HCT116 (cell line): Measurements from ENCODE around the gene ARRDC1. TPM values are rescaled to one million over a fixed set of nuclear protein-coding genes. Genes with fewer than 3 reads are reported as not detected.

Source experiments
- ATAC-seq: fragments of 200-7000 bp; cut with Tn5 transposase; 2 replicates; pipeline ENCODE4 v1.9.1; 2020; ENCODE audit warnings: mild to moderate bottlenecking, moderate library complexity
- BruUV-seq: library from RNA; stranded (reverse); fragments of 400-500 nt; replicated peaks from 2 replicates; lab custom pipeline; 2021; lab: Mats Ljungman, UMichigan
- CTCF ChIA-PET: fragments of 300-600 bp; sonication (Branson Sonifier 250); formaldehyde crosslinking; loops from one replicate; lab custom pipeline; 2021; ENCODE audit warnings: antibody characterized with exemption; lab: Charles Lee
- POLR2A ChIA-PET: fragments of 300-600, 350-600 bp; sonication (Branson Sonifier 250); formaldehyde crosslinking; loops from one replicate; lab custom pipeline; 2021; ENCODE audit warnings: antibody characterized with exemption; lab: Charles Lee
- RAD21 ChIA-PET, 2 experiments: fragments of 300-600 bp; sonication (Branson Sonifier 250); formaldehyde crosslinking; loops; one replicate each; lab custom pipeline; 2023; ENCODE audit warnings: low total read pairs in 2 of 2; ENCODE audit not compliant: uncharacterized antibody in 2 of 2, unreplicated experiment in 2 of 2, low non-redundant PET in 1 of 2; lab: Charles Lee
- DNase-seq: peaks from one replicate; pipeline ENCODE4 v3.0.0-alpha.2; 2010; ENCODE audit warnings: low read depth, low spot score
- H2AFZ ChIP-seq: fragments of 200-600 bp; shearing (Covaris generic), sonication (generic); 2 replicates; pipeline ENCODE4 v1.6.1; 2017; ENCODE audit warnings: low read depth, mixed run types, mixed read lengths, antibody characterized with exemption, low read length; ENCODE audit not compliant: poor library complexity, severe bottlenecking
- H3K27ac ChIP-seq: 2 replicates; pipeline ENCODE4 v1.5.1; 2012; ENCODE audit warnings: low read depth, low read length
- H3K27me3 ChIP-seq: fragments of 200-600 bp; sonication (generic); 2 replicates; pipeline ENCODE4 v1.6.1; 2016; ENCODE audit warnings: mixed run types, low read length, mixed read lengths; ENCODE audit not compliant: insufficient read depth
- H3K36me3 ChIP-seq, 2 experiments: fragments of 200-500 bp in 1 of 2; fragments of 200-600 bp in 1 of 2; sonication (Bioruptor generic) in 1 of 2; sonication (generic) in 1 of 2; 2 replicates each; pipeline versions ENCODE4 v1.5.1 to v1.6.1; 2014 to 2016; ENCODE audit warnings: low read length in 2 of 2, inconsistent platforms in 1 of 2, mixed read lengths in 1 of 2, mixed run types in 1 of 2; ENCODE audit not compliant: insufficient read depth in 2 of 2, control insufficient read depth in 1 of 2
- H3K4me1 ChIP-seq, 2 experiments: fragments of 200-600 bp in 1 of 2; sonication (generic) in 1 of 2; 2 replicates each; pipeline versions ENCODE4 v1.5.1 to v1.6.1; 2012 to 2017; ENCODE audit warnings: low read length in 2 of 2, inconsistent platforms in 1 of 2, mild to moderate bottlenecking in 1 of 2, mixed read lengths in 1 of 2, mixed run types in 1 of 2, moderate library complexity in 1 of 2; ENCODE audit not compliant: insufficient read depth in 2 of 2, control insufficient read depth in 1 of 2
- H3K4me2 ChIP-seq: fragments of 200-600 bp; sonication (generic); 2 replicates; pipeline ENCODE4 v1.6.1; 2017; ENCODE audit warnings: mixed run types, low read length, mixed read lengths
- H3K4me3 ChIP-seq, 2 experiments: fragments of 200-600 bp in 1 of 2; sonication (generic) in 1 of 2; replicated peaks in 1 of 2; 2 replicates each; pipeline ENCODE4 v1.5.1; 2011 to 2016; ENCODE audit warnings: low read length in 2 of 2, control low read depth in 1 of 2, low read depth in 1 of 2, mild to moderate bottlenecking in 1 of 2, mixed read lengths in 1 of 2, mixed run types in 1 of 2
- H3K79me2 ChIP-seq: fragments of 200-600 bp; sonication (generic); 2 replicates; pipeline ENCODE4 v1.6.1; 2017; ENCODE audit warnings: mild to moderate bottlenecking, mixed run types, low read length, moderate library complexity, mixed read lengths; ENCODE audit not compliant: insufficient read depth
- H3K9ac ChIP-seq: fragments of 200-600 bp; sonication (generic); 2 replicates; pipeline ENCODE4 v1.6.1; 2016; ENCODE audit warnings: low read length, mixed read lengths
- H3K9me2 ChIP-seq: fragments of 200-600 bp; sonication (generic), shearing (Covaris generic); 2 replicates; pipeline ENCODE4 v1.6.1; 2017; ENCODE audit warnings: mixed run types, mild to moderate bottlenecking, moderate library complexity; ENCODE audit not compliant: insufficient read depth
- H3K9me3 ChIP-seq, 2 experiments: fragments of 200-500 bp in 1 of 2; fragments of 200-600 bp in 1 of 2; sonication (Bioruptor generic) in 1 of 2; sonication (generic) in 1 of 2; 2 replicates each; pipeline ENCODE4 v1.6.1; 2014 to 2017; ENCODE audit warnings: low read length in 2 of 2, mixed read lengths in 2 of 2, inconsistent platforms in 1 of 2, low read depth in 1 of 2, mild to moderate bottlenecking in 1 of 2, mixed run types in 1 of 2, moderate library complexity in 1 of 2; ENCODE audit not compliant: control insufficient read depth in 1 of 2, insufficient read depth in 1 of 2
- H4K20me1 ChIP-seq: fragments of 200-600 bp; sonication (generic), shearing (Covaris generic); 2 replicates; pipeline ENCODE4 v1.6.1; 2017; ENCODE audit warnings: mixed run types, mild to moderate bottlenecking, moderate library complexity; ENCODE audit not compliant: insufficient read depth
- CTCF ChIP-seq, 3 experiments: fragments of 200-600 bp in 1 of 3; sonication (generic) in 1 of 3; IDR thresholded peaks in 2 of 3; conservative IDR thresholded peaks in 1 of 3; 2 replicates each; pipeline ENCODE4 v1.5.1; 2012 to 2017; ENCODE audit warnings: low read depth in 2 of 3, low read length in 2 of 3, antibody characterized with exemption in 1 of 3, borderline replicate concordance in 1 of 3, control low read depth in 1 of 3, mild to moderate bottlenecking in 1 of 3, mixed read lengths in 1 of 3, mixed run types in 1 of 3, moderate library complexity in 1 of 3; ENCODE audit not compliant: insufficient read depth in 1 of 3
- REST ChIP-seq: IDR thresholded peaks from 2 replicates; pipeline ENCODE4 v1.6.1; 2012; ENCODE audit warnings: low read depth
- intact Hi-C: fragments of 100-400 bp; cut with micrococcal nuclease; formaldehyde crosslinking; loops from 2 replicates; pipeline ENCODE4 v1.10.0; 2022
- total RNA-seq: library from RNA; stranded (reverse); gene quantifications from one replicate; pipeline ENCODE4 v1.2.1, GENCODE V29; 2021; ENCODE audit not compliant: unreplicated experiment

ARRDC1 gene
- total RNA-seq, 1 experiment from 2014 or later, result 82.8 TPM

GRCh38 chr9:137575716-137576411 lies 29.6 kb upstream of the ARRDC1 start:
- Histone ChIP-seq H3K27ac (peak overlapping the region; percentile 1; the same call in 1 of the 2 replicates), H3K79me2 (peaks cover 63% of the 10 kb centered on the region), H3K27me3 (no peaks in the 10 kb centered on the region), H3K9me3 (no peaks in the 10 kb centered on the region), H4K20me1 (no peaks in the 10 kb centered on the region), H3K4me1 (peaks cover 6 to 15% of the 10 kb centered on the region in 2 experiments; a peak in 3 of 4 replicates), H3K9ac (no peak overlapping the region), H3K36me3 (peaks cover 19 to 39% of the 10 kb centered on the region in 2 experiments), H2AFZ (no peak overlapping the region), H3K9me2 (no peaks in the 10 kb centered on the region), H3K4me2 (no peak overlapping the region), H3K4me3 (no peak overlapping the region)
- intact Hi-C loops, result loop anchor here (5.0 kb wide), 1 partner anchor 36 kb away; no protein-coding TSS in a partner anchor
- ChIA-PET RAD21 (no interaction called here), CTCF (no interaction called here), POLR2A (no interaction called here)
- BruUV-seq, result no TSS peak
- DNase-seq (no peak), ATAC-seq (no peak)
- TF ChIP-seq CTCF (IDR thresholded peaks at IDR 0.05 in 2 of 3, conservative IDR thresholded peaks at IDR 0.05 in 1 of 3; ENCODE audit: borderline replicate concordance in 1 of 3, insufficient read depth in 1 of 3, low read depth in 2 of 3, low read length in 2 of 3) (0 out of 6 replicates have a peak, but pooled peaks of 1 of the 3 experiments have one; percentile 6), REST (no peak)
